ENCODE data around the gene CASTOR1. TPM values are rescaled to one million over a fixed set of nuclear protein-coding genes. Genes with fewer than 3 reads are reported as not detected.

Gene CASTOR1
- total RNA-seq, 2 donors from 2014 or later: 19.2 to 19.5 TPM

DNA sequence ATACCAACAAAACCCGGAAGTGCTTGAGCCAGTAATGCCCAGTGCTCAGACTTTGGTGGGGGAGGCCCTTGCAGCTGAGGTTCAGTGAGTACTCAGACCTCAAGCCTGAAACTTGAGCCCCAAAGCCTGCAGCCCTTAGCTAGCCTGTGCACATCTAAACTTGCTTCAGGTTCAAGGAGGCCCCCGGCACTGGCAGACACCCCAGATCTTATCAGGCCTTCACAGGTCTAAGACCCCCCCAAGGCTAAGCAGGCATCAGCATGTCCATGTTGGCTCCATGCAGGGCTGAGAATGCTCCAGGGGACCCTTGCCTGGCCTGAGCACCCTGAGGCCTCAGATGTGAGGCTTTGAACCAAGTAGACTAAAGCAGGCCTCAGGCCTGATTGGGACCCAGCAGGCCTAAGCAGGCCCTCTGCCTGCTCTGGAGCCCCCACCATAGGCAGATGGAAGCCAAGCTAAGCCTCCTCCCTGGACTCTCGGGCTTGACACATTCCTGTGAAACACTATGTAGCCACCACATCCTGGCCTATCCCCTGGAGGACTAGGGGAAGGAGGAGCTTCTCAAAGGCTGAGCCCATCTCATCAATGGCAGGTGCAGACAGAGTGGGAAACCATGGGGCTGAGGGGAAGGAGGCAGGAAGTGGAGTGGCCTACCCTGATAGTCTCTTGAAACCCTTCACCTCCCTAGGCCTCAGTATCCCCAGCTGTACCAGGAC, 1.2 kb upstream of the CASTOR1 start:
- peak; percentile 73 for DNase-seq
- H3K4me1 ChIP-seq (ENCODE audit: control insufficient read depth, insufficient read depth, low read length): peaks cover 10% of the 10 kb centered on the region

DNA sequence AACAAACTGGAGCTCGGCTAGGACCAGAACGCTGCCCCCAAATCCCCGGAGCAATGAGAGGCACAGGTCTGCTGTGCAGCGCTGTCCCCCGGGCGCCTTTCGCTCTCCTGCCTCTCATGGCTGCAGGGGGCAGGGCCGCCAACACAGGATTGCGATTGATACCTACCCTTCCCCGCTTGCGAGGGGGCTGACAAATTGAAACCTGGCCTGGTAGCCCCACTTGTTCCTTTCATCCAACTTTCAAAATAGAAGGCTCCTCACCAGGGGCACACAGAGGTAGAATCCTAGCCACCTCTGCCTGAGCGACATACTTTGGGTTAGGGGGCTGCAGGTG, 642 bp upstream of the CASTOR1 start:
- no peak overlapping the region for H3K9ac ChIP-seq (ENCODE audit: extremely low read depth, low read length, poor library complexity, severe bottlenecking)
- TF ChIP-seq, protein P1, sequence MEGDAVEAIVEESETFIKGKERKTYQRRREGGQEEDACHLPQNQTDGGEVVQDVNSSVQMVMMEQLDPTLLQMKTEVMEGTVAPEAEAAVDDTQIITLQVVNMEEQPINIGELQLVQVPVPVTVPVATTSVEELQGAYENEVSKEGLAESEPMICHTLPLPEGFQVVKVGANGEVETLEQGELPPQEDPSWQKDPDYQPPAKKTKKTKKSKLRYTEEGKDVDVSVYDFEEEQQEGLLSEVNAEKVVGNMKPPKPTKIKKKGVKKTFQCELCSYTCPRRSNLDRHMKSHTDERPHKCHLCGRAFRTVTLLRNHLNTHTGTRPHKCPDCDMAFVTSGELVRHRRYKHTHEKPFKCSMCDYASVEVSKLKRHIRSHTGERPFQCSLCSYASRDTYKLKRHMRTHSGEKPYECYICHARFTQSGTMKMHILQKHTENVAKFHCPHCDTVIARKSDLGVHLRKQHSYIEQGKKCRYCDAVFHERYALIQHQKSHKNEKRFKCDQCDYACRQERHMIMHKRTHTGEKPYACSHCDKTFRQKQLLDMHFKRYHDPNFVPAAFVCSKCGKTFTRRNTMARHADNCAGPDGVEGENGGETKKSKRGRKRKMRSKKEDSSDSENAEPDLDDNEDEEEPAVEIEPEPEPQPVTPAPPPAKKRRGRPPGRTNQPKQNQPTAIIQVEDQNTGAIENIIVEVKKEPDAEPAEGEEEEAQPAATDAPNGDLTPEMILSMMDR (conservative IDR thresholded peaks at IDR 0.05): peak; percentile 28

More for the DNA sequence above, 1.2 kb upstream of the CASTOR1 start:
- H3K9me3 ChIP-seq (ENCODE audit: control insufficient read depth, low read length): no peaks in the 10 kb centered on the region
- H3K27me3 ChIP-seq (ENCODE audit: control insufficient read depth, insufficient read depth, low read length, poor library complexity, severe bottlenecking): no peaks in the 10 kb centered on the region
- H3K36me3 ChIP-seq (ENCODE audit: control insufficient read depth, insufficient read depth, low read length): peaks cover 12% of the 10 kb centered on the region
- H3K9me3 Mint-ChIP-seq: no peaks in the 10 kb centered on the region
- H3K9ac ChIP-seq (ENCODE audit: extremely low read depth, low read length, poor library complexity, severe bottlenecking): no peak overlapping the region
- H3K4me3 ChIP-seq (ENCODE audit: low read length): peak overlapping the region; percentile 86
- peaks cover 19% of the 10 kb centered on the region for H3K36me3 Mint-ChIP-seq (ENCODE audit: low read depth)
- peaks cover 10% of the 10 kb centered on the region for H3K4me1 Mint-ChIP-seq
- H3K27ac Mint-ChIP-seq: no peak overlapping the region
- no peaks in the 10 kb centered on the region for H3K27me3 Mint-ChIP-seq (ENCODE audit: insufficient read depth)
- TF ChIP-seq, protein P1 (conservative IDR thresholded peaks at IDR 0.05): no peak
- peak overlapping the region; percentile 63 for H3K4me3 Mint-ChIP-seq
- WGBS, 2 experiments (ENCODE audit: insufficient coverage in 1 of 2, insufficient read length in 1 of 2): 56 to 73% methylated on average over 2 to 3 of the region's 3 CpGs
- no peak overlapping the region for H3K27ac ChIP-seq (ENCODE audit: low read depth, low read length)

DNA sequence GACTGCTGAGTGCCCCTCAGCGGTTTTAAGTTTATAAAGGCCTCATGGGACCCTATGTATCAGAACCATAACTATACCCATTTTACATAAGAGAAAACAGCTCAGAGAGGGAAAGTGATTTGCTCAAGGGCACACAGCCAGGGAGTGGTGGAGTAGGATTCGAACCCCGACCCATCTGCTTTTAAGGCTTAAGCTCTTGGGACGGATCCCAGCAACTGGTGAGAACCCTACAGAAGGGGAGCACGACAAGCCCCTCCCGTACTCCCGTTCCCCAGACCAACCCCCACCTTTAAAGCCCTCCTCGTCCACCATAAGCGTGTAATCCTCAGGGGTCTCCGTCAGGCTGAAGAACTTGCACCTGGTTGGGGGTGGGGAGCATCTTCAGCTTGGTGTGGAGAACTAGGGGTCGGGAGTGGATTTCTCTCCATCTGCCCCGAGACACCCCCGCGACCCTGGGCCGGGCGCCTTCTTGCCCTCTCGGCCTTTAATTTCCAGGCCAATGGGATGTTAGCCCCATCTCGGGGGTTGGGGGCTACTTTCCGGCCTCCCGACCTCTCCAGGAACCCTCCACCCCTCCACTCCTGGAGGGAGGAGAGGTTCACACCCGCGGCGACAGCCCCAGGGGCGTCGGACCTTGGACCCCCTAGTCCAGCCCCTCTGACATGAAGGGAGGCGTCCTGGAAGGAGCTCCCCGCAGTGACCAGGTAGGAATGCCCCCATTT, 725 bp downstream of the CASTOR1 start:
- Histone ChIP-seq H3K9me3 (ENCODE audit: control insufficient read depth, low read length) (no peaks in the 10 kb centered on the region), H3K4me1 (ENCODE audit: control insufficient read depth, insufficient read depth, low read length) (peaks cover 10% of the 10 kb centered on the region), H3K27me3 (ENCODE audit: control insufficient read depth, insufficient read depth, low read length, poor library complexity, severe bottlenecking) (no peaks in the 10 kb centered on the region), H3K36me3 (ENCODE audit: control insufficient read depth, insufficient read depth, low read length) (peaks cover 12% of the 10 kb centered on the region), H3K9ac (ENCODE audit: extremely low read depth, low read length, poor library complexity, severe bottlenecking) (peak overlapping the region; percentile 59), H3K4me3 (ENCODE audit: low read length) (peak overlapping the region; percentile 86), H3K27ac (ENCODE audit: low read depth, low read length) (no peak overlapping the region)
- DNase-seq: peak; percentile 59
- Mint-ChIP-seq H3K4me1 (peaks cover 10% of the 10 kb centered on the region), H3K27ac (peak overlapping the region; percentile 93), H3K36me3 (ENCODE audit: low read depth) (peaks cover 12% of the 10 kb centered on the region), H3K9me3 (no peaks in the 10 kb centered on the region), H3K4me3 (peak overlapping the region; percentile 63), H3K27me3 (ENCODE audit: insufficient read depth) (no peaks in the 10 kb centered on the region)
- TF ChIP-seq, protein P1 (conservative IDR thresholded peaks at IDR 0.05): no peak
- 25% methylated on average over 25 of the region's 27 CpGs; no CpG with 5 or more reads in 1 of the 2 experiments for WGBS, 2 experiments (ENCODE audit: insufficient coverage in 1 of 2, insufficient read length in 1 of 2)

More for the DNA sequence above, 642 bp upstream of the CASTOR1 start:
- H3K27me3 ChIP-seq (ENCODE audit: control insufficient read depth, insufficient read depth, low read length, poor library complexity, severe bottlenecking): no peaks in the 10 kb centered on the region
- H3K27me3 Mint-ChIP-seq (ENCODE audit: insufficient read depth): no peaks in the 10 kb centered on the region
- H3K4me3 Mint-ChIP-seq: peak overlapping the region; percentile 63
- peaks cover 10% of the 10 kb centered on the region for H3K4me1 ChIP-seq (ENCODE audit: control insufficient read depth, insufficient read depth, low read length)
- peak overlapping the region; percentile 86 for H3K4me3 ChIP-seq (ENCODE audit: low read length)
- H3K27ac Mint-ChIP-seq: peak overlapping the region; percentile 68
- no peak for DNase-seq
- peaks cover 19% of the 10 kb centered on the region for H3K36me3 Mint-ChIP-seq (ENCODE audit: low read depth)
- peaks cover 12% of the 10 kb centered on the region for H3K36me3 ChIP-seq (ENCODE audit: control insufficient read depth, insufficient read depth, low read length)
- H3K9me3 ChIP-seq (ENCODE audit: control insufficient read depth, low read length): no peaks in the 10 kb centered on the region
- no peak overlapping the region for H3K27ac ChIP-seq (ENCODE audit: low read depth, low read length)
- peaks cover 10% of the 10 kb centered on the region for H3K4me1 Mint-ChIP-seq
- no peaks in the 10 kb centered on the region for H3K9me3 Mint-ChIP-seq
- 16 to 23% methylated on average over 4 to 12 of the region's 12 CpGs for WGBS, 2 experiments (ENCODE audit: insufficient coverage in 1 of 2, insufficient read length in 1 of 2)

Measured in endodermal cell (in vitro differentiated cells).